GM21367 (cell line): Measurements from ENCODE around the gene OR10D3.
"Not testable (repeated sequence)": the region's sequence is repeated elsewhere in the genome, so short reads cannot be mapped to it uniquely, and the experiment has no call there.

Experiments
- ATAC-seq: cut with Tn5 transposase; IDR thresholded peaks from one replicate; pipeline ENCODE4 v1.9.1; 2021; ENCODE audit not compliant: unreplicated experiment

OR10D3 gene, protein sequence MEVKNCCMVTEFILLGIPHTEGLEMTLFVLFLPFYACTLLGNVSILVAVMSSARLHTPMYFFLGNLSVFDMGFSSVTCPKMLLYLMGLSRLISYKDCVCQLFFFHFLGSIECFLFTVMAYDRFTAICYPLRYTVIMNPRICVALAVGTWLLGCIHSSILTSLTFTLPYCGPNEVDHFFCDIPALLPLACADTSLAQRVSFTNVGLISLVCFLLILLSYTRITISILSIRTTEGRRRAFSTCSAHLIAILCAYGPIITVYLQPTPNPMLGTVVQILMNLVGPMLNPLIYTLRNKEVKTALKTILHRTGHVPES

DNA sequence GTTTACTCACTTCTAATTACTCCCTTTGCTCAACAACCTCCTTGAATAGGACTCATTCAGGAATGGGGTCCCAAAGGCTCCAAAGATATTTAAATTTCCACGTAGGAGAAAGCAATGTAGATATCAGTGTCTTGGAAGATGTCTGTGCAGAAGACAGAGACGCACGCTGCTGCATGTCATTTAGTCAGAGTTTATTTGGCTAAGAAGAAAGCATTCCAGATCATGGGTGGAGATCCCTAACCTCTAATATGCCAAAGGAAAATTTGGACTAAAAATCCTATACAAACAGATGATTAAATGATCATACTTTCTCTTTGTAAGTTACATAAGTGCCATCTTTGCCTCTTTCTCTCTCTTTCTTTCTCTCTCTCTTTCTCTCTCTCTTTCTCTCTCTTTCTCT is at the start of gene OR10D3:
OR10D3 (plus strand) TSS at position 278 of the 400 bp plus-strand sequence. CDS start 1,925 bp downstream, outside the sequence.
- ATAC-seq = no peak

DNA sequence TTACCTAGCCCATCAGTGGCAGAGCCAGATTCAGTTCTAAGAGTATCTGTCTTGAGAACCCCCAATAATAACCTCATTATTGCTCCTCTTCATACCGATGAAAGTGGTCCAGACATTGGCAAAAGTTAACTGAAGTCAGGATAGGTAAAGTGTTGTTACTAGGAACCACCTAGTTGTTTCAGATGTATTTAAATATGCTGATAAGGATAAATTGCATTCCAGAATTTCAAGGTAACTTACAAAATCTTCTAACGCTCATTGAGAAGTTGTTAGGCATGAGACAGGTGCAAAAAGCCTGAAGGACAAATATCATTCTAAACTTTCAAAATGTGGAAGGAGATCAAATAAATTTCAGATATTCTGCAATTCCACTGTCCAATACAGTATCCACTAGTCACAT is 40.1 kb upstream of the OR10D3 start:
- no peak for ATAC-seq

DNA sequence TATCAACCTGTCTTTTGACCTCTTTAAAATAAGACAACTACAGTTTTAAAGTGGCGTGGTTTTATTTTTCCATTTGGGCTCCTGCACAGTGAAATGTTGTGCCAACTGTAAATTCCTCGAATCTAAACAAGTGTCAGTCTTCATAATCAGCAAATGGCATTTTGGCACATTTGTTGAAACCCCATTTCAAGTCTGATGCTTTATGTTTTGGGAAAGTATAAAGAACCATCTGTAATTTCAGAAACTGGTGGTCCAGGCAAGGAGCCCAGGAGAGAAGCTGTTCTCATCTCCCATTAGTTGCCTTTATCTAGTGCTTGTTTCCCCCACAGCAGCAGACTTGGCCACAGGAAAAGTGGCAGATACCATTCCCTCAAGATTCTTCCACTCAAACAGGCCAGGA is 35.2 kb upstream of the OR10D3 start:
- ATAC-seq = no peak

DNA sequence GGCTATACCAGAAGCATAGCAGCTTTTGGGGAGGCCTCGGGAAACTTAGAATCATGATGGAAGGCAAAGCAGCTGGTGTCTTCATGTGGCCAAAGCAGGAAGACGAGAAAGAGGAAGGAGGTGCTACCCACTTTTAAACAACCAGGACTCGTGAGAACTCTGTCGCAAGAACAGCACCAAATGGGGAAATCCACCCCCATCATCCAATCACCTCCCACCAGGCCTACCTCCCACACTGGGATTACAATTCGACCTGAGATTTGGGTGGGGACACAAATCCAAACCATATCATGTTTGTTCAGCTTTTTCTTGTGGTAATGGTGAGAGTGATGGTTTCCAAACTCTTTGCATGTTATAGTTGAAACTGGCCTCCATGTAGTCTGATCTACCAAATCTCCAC is 32.5 kb upstream of the OR10D3 start:
- no peak for ATAC-seq

DNA sequence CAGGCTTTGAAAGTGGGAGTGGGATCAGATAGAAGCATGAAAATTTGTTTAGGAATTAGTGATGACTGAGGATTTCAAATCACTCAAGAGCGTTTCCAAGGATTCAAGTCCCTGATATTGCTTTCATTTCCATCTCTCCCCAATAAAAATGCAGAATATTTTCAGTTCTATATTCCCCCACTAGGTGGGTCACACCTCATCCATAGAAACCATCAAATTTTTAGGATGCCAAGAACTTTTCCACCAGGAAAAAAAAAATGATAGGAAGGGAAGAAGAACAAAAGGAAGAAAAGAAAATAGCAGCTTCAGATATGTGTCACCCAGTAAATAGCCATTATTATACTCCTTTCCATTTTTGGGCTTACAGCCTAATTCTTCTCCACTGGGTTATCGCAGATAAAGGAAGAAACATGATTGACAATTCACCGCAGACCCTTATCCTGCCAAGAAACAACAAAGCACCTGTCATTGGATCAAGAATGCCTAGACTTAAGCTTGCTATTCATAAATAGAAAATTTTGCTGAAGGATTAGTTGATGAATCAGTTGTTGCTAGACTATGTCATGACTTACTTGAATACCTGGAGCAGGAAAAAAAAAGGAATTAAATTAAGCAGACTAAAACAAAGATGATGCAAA is 30.3 kb upstream of the OR10D3 start:
- ATAC-seq = no peak

DNA sequence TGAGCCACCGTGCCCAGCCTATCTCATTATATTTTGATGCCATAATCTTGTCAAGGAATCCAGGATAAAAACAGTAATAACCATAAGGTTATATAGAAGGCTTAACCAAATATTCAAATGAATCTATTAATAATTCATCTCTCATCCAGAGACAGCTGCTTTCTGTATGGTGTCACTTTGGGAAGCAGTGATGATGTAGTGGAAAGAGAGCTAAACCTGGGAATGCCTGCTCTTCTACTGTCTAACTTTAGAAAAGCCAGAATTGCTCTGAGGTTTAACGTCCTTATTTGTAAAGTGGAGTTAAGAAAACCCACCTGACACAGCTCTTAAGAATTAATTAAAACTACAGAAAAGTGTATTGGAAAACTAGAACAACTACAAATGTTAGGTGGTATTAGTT is 29.3 kb upstream of the OR10D3 start:
- ATAC-seq = no peak

DNA sequence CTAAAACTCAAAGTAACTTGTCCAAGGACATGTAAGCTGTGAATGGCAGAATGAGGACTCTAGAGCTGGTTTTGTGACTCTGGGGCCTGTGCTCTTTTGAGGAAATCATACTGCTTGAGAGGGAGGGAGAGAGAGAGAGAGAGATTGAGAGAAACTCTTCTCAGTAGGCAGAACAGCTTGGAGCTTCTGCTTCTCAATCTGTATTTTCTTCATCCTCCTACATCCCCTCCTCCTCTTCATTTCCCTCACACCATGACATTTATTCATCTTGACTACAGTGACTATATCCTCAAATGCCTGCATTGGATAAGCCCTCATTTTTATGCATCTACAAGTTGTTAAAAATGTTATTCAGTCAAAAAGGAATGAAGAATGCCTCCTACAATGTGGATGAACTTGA is 23.7 kb upstream of the OR10D3 start:
- ATAC-seq = no peak

DNA sequence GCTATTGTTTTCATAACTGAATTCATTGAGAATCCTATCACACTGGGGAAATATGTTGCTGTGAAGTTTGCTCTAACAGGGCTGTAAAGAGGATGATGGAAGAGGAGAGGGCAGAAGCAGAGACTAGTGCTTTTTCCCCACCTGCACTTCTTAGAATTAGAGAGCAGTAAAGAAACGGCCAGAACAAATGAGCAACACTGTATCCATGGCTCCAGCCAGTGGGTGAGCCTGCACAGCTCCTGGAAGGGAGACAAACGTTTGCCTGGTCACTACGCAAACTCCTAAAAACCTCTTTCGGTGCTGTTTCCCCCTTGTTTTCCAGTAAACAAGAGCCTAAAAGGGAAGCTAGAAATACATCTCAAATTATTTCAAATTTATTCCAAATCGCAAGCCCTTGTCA is 22.2 kb upstream of the OR10D3 start:
- ATAC-seq = no peak

DNA sequence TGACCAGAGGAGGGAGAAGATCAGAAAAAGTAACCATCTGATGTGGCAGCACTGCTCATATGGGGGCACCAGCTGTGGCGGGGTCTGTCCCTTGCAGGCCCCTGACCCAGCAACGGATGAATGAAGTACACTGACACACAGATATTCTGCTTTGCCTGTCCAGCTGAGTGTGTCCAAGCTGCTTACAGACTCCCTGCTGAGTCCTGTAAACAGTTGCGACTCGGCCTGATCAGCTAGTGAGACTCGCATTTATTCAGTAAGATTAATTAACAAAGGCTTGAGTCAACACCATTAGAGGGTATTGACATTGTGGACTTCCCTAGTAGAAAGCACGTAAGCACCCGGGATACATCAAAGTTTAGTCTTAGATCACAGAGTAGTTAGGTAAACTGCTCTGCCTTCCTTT is 15.3 kb upstream of the OR10D3 start:
- ATAC-seq = no peak

DNA sequence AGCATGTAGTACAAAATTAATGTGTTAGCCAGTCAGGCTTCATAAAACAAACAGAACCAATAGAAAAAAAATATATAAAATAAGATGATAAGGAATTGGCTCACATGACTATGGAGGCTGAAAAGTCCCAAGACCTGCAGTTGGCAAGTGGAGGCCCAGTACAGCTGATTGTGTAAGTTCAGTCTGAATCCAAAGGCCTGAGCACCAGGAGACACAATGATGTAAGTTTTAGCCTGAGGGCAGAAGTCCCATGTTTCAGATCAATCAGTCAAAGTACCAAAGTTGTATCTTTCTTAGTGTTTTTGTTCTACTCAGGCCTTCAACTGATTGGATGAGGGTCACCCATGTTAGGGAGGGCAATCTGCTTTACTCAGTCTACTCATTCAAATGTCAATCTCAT is 14.3 kb upstream of the OR10D3 start:
- no peak for ATAC-seq

DNA sequence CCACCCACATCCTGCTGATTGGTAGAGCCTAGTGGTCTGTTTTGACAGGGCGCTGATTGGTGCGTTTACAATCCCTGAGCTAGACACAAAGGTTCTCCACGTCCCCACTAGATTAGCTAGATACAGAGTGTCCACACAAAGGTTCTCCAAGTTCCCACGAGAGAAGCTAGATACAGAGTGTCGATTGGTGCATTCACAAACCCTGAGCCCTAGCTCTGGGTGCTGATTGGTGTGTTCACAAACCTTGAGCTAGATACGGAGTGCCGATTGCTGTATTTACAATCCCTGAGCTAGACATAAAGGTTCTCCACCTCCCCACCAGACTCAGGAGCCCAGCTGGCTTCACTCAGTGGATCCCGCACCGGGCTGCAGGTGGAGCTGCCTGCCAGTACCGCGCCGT is 12.8 kb upstream of the OR10D3 start:
- not testable (repeated sequence) for ATAC-seq

DNA sequence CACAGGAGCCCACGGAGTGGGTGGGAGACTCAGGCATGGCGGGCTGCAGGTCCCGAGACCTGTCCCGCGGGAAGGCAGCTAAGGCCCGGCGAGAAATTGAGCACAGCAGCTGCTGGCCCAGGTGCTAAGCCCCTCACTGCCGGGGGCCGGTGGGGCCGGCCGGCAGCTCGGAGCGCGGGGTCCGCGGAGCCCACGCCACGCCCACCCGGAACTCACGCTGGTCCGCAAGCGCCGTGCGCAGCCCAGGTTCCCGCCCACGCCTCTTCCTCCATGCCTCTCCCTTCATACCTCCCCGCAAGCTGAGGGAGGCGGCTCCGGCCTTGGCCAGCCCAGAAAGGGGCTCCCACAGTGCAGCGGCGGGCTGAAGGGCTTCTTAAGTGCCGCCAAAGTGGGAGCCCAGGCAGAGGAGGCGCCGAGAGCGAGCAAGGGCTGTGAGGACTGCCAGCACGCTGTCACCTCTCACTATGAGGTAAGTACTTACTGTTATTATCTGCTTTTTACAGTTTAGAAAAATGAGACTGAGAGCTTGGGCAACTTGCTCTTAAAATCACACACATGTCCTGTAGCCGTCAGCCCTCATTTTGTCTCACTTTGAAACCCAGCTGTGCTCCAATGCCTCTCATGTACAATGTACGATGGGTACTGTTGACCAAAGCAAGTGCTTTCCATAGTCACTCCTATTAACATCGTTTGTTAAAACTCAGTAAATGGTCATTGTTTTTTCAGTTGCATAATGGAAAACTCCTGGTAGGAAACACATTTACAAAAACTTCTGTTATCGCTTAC is 12.2 kb upstream of the OR10D3 start:
- ATAC-seq = no peak

DNA sequence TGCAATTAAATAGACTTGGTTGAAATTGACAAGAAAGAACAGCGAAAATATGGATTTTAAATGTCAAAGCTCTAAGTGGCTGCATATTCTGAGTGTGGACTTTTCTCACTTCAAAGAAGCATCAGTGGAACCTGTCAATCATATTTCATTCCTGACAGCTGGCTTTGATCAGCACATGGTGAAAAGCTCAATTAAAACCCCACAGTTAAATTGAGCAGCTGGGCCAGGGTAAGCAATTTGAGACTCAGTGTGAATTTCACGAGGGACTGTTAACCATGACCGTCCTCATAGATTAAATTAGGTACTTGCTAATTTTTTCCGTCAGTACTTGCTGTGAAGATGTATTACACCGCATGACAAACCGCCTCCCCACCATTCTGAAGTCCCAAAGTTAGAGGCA is 11.0 kb upstream of the OR10D3 start:
- no peak for ATAC-seq

DNA sequence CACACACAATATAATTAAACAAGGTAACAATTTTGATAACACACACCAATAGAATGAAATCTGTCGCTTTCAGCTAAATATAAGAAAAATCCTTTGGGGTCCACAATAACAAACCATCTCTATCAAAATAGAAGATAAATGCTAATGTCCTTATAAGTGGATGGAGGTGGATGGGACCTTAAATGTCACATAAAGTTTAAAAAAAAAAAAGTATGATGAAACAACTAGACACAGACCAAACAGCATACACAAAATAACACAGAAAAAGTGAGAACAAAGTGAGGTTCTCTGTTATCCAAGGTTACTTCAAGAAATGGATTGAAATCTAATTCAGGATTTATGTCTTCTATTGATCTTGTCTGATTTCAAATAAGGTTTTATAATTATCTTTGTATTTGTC is 10.5 kb upstream of the OR10D3 start:
- ATAC-seq = no peak

DNA sequence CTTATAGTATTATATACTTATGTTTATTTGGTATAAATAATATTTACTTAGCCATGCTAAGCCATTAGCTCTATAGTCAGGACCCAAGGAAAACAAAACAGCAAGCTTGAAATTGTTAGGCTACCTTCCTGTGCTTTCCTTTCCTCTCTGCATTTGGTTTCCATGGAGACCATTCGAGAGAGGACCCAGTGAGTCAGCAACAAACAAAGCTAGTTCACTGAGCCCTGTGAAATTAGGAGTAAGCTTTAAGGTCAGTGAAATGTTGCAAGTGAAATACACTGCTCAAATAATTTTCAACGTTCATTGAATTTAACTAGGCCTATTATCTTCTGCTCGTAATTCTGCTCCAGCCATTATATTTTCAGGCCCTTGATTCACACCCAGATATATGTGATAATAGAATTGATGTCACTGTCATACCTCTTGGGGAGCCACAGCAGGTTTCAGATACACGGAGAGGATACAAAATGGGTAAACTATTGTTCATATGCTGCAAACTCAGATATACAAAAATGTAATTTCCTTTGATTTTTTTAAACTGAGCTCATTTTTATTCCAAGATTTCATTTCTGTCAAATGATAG is 9.1 kb upstream of the OR10D3 start:
- no peak for ATAC-seq

DNA sequence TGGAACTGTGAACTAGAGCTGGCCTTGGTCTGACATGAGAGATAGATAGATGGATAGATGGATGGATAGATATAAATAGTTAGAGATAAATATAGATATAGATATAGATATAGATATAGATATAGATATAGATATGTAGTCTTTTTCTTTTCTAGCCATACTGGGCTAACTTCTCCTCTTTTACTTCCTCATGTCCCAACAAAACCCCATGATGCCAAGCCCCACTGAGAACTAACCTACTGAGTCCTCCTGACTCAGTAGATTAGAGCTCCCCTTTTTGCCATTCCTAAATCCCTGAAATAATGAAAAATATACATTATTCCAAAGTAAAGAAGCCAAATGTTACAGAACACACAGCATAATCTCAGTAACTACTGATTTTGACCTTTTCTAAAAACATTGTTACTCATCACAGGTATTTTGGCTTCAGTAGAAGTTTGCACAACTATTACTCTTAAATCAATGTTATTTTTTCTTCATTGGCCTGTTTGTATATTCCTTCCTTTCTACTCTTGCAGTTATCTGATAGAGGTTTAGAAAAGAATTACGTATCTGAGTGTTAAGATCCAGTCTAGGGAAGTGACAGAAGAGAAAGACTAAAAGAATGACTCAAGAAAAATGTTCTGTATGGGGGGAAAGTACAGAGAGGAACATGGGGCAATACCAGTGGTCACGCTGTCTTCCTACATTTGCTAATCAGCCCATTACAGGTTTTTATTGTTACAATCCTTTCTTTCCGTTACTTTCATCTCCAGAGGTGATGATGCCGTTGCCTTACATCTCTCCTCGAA is 6.0 kb upstream of the OR10D3 start:
- ATAC-seq = no peak

DNA sequence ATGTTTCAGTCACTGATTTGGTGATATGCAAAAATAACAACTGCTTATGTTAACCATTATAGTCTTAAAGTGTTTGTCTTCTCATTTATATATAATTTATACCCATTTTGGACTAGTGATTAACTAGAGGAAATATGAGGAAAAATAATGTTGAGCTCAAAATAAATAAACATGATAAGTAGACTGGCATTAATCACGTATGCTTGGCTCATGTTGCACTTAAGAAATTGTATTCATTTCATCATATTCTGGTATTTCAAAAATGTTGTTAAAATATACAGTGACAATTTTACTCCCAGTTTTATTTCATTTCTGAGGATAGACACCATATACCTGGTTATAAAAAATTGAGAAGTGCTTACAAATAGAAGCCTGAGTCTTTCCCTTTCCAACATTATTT is 3.8 kb upstream of the OR10D3 start:
- ATAC-seq = no peak

DNA sequence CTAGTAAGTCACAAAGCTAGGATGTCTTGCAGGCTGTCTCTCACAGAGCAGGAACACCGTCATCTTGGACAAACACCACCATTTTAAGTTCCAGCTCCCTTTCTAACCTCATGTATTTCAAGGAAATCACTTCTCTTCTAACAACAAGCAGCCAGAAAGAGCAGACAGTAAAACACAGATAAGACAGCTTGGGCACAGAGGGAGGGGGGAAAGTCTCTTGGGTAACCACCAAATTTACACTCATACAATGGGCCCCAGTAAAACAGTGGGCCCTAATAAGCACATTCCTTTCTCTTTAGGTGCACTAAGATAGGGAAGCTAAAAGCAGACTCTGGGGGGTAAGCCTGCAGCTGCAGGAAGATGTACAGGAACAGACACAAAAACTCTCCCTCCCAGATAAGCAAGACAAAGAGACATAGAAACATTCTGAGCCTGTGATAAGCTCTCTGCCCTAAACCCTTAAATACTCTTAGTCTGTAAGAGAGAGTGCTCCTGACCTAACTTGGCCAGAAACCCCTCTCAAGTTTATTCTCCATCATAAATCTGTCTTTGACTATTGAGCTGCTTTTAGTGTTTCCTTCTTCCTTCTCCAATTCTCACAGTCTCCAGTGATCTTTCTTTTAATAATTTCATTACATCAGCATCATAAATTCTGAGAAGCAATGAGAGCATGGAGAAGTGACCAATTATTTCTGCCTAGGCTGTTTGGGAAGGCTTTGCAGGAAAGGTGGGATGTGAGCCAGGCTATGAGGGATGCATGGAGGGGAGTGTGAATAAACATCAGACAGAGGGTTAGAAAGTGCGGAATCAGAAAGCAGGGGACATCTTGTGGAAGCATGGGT is 7.4 kb downstream of the OR10D3 start:
- ATAC-seq = no peak

DNA sequence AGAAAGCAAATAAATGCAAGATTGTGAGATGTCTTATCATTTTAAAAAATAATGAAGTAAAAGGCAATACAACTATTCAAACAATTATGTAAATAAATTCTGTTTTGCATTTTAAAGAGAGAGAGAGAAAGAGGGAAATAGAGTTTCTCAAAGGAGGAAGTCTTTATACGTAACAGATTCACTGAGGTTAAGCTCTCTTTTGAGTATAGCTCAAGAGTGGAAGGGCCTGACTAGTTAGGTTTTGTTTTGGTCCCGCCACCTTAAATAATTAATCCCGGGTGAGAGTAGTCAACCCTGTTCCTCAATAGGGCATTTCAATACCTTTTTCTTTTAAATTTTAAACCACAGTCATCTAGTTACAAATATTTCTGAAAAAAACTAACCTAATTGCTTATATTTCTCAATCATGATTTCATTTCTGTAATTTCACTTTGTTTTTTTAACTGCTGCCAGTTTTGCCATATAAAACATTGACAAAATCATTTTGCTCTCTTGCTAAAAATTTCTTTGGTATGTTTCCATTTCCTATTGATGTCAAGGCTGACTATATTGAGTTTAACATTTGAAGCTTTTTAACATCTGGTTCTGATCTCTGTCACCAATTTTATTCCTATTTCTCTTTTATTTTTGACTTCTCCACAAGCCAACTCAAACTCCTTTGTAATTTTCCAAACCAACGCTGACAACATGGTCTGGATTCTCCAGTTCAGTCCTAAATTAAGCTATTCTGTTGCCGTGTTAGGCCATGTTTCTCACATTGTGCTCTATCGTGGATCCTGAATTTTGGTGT is 10.3 kb downstream of the OR10D3 start:
- no peak for ATAC-seq
